ENCODE data around the gene GEMIN4. TPM values are rescaled to one million over a fixed set of nuclear protein-coding genes. Genes with fewer than 3 reads are reported as not detected.

GEMIN4 gene
- total and polyA plus RNA-seq, 2 of the 4 experiments (the other 2 are of a cell fraction) = 16.5 to 20.4 TPM

DNA sequence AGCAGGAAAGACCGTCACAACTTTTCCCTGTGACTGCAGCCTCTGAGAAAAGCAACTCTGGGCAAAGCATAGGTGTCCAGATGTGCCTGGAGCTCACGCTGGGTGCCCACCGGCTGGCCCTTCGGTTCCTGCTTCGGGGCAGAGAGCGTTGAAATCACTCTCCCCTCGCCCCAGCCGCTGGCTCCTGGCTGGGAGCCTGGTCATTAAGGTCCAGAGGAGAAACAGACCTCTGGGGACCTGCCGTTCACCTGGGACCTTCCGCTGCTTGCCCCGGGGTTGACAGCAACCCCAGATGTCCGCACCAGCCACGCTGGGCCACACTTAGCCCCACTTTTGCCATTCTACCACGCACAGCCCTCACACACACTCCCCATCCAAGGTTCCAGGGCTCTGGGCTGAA, 43.2 kb upstream of the GEMIN4 start (continued):
- TF ChIP-seq RAD21 (IDR thresholded peaks at IDR 0.05; ENCODE audit: low read length) = no peak

DNA sequence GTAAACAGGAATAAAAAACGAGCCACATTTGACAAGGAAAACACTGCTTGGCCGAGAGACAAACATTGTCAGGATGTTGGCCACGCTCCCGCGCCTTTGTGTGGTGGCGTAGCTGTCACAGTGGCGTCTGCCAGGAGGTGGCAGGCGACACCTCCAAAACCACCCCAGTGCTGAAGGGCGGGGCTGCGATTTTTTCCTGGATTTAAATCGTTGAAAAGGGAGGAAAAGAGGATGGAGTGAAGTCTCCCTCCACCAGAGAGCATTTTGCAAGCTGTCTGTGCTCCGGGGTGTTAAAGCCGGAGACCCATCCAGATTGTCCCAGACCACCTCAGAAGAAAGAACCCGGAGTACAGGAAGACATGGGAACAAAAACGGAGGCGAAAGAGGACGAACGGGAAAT, 42.8 kb upstream of the GEMIN4 start:
- POLR2A ChIA-PET (ENCODE audit: unreplicated experiment) = interaction anchor here (0.7 kb wide), 1 partner anchor 9 kb away, joined by 7 read pairs; no protein-coding TSS in a partner anchor
- TF ChIP-seq RCOR1 (IDR thresholded peaks at IDR 0.05; ENCODE audit: insufficient replicate concordance, low read length) = no peak
- no peak for TF ChIP-seq POLR2A (IDR thresholded peaks at IDR 0.05; ENCODE audit: low read depth, low read length)
- TF ChIP-seq NFE2L2 (IDR thresholded peaks at IDR 0.05; ENCODE audit: low read depth, low read length) = no peak
- TF ChIP-seq RAD21 (IDR thresholded peaks at IDR 0.05; ENCODE audit: low read length) = peak; percentile 77
- no peak for TF ChIP-seq CHD1 (IDR thresholded peaks at IDR 0.05; ENCODE audit: low read depth, low read length)
- TF ChIP-seq SMC3 (IDR thresholded peaks at IDR 0.05; ENCODE audit: low read depth, low read length) = peak; percentile 79
- no peak for TF ChIP-seq RFX5 (IDR thresholded peaks at IDR 0.05; ENCODE audit: low read depth, low read length)
- no peak for TF ChIP-seq BHLHE40 (IDR thresholded peaks at IDR 0.05; ENCODE audit: low read depth, low read length)
- TF ChIP-seq, protein P1, sequence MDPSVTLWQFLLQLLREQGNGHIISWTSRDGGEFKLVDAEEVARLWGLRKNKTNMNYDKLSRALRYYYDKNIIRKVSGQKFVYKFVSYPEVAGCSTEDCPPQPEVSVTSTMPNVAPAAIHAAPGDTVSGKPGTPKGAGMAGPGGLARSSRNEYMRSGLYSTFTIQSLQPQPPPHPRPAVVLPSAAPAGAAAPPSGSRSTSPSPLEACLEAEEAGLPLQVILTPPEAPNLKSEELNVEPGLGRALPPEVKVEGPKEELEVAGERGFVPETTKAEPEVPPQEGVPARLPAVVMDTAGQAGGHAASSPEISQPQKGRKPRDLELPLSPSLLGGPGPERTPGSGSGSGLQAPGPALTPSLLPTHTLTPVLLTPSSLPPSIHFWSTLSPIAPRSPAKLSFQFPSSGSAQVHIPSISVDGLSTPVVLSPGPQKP (IDR thresholded peaks at IDR 0.05; ENCODE audit: borderline replicate concordance, low read depth, low read length) = no peak
- TF ChIP-seq MAFK (IDR thresholded peaks at IDR 0.05; ENCODE audit: low read depth, low read length) = no peak
- TF ChIP-seq MAZ (IDR thresholded peaks at IDR 0.05; ENCODE audit: borderline replicate concordance, low read depth, low read length) = peak; percentile 47; the same call in 1 of the 2 replicates
- TF ChIP-seq, protein P2, sequence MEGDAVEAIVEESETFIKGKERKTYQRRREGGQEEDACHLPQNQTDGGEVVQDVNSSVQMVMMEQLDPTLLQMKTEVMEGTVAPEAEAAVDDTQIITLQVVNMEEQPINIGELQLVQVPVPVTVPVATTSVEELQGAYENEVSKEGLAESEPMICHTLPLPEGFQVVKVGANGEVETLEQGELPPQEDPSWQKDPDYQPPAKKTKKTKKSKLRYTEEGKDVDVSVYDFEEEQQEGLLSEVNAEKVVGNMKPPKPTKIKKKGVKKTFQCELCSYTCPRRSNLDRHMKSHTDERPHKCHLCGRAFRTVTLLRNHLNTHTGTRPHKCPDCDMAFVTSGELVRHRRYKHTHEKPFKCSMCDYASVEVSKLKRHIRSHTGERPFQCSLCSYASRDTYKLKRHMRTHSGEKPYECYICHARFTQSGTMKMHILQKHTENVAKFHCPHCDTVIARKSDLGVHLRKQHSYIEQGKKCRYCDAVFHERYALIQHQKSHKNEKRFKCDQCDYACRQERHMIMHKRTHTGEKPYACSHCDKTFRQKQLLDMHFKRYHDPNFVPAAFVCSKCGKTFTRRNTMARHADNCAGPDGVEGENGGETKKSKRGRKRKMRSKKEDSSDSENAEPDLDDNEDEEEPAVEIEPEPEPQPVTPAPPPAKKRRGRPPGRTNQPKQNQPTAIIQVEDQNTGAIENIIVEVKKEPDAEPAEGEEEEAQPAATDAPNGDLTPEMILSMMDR (conservative IDR thresholded peaks at IDR 0.05; ENCODE audit: low read depth, low read length) = peak; percentile 63
- H2AFZ ChIP-seq (replicated peaks; ENCODE audit: low read length, poor library complexity) = peak overlapping the region; percentile 27
- no peaks in the 10 kb centered on the region for H3K27me3 ChIP-seq (ENCODE audit: control insufficient read depth, insufficient read depth, low read length)
- peak overlapping the region; percentile 19 for H3K27ac ChIP-seq (ENCODE audit: insufficient read depth, low read length)
- H3K18ac ChIP-seq (ENCODE audit: low read depth, low read length) = no peak overlapping the region
- H4K8ac ChIP-seq (ENCODE audit: low read depth in 2 of 2, low read length in 2 of 2) = peak overlapping the region in 1 of 2 experiments; percentile 23; a peak in 1 of 4 replicates
- no peak overlapping the region for H3K9ac ChIP-seq (ENCODE audit: low read depth, low read length)
- no peak overlapping the region for H2AK5ac ChIP-seq (ENCODE audit: low read depth, low read length)
- H4K5ac ChIP-seq (ENCODE audit: low read depth, low read length) = 0 out of 2 replicates have a peak overlapping the region, but pooled peaks have one; percentile 2
- H2BK20ac ChIP-seq (ENCODE audit: low read depth, low read length) = 0 out of 2 replicates have a peak overlapping the region, but pooled peaks have one; percentile 30
- H3K36me3 ChIP-seq (ENCODE audit: control insufficient read depth, insufficient read depth, low read length) = peaks cover 46% of the 10 kb centered on the region
- ATAC-seq (ENCODE audit: low read depth) (peak; percentile 18), DNase-seq (peak; percentile 59)
- dilution Hi-C loops (cut with HindIII; ENCODE audit: low sequenced_read_pairs, unreplicated experiment) (loop anchor here (25.0 kb wide), 1 partner anchor 192 kb away; the partner anchor contains the start of genes NXN and TIMM22), intact Hi-C loops (cut with micrococcal nuclease) (loop anchor here (1.0 to 10.0 kb wide), 2 partner anchors 110 to 186 kb away; no protein-coding TSS in a partner anchor), in situ Hi-C loops (cut with MboI; ENCODE audit: low sequenced_read_pairs) (no loop called here)
- H3K56ac ChIP-seq (ENCODE audit: extremely low read depth, insufficient read depth, low read length) = no peak overlapping the region
- H3K9me1 ChIP-seq (ENCODE audit: insufficient read depth, low read length) = peaks cover 4% of the 10 kb centered on the region; the same call in 1 of the 2 replicates
- CTCF ChIA-PET = interaction anchor here (0.6 to 2.9 kb wide), 4 partner anchors 8 to 186 kb away, joined by 3 to 14 read pairs (median 4); no protein-coding TSS in a partner anchor
- BruUV-seq (replicated peaks) = no TSS peak
- no peak overlapping the region for H2BK15ac ChIP-seq (ENCODE audit: low read depth, low read length)
- H2BK5ac ChIP-seq (ENCODE audit: low read depth, low read length, poor library complexity, severe bottlenecking) = no peak overlapping the region
- H2AK9ac ChIP-seq (replicated peaks; ENCODE audit: low read depth, low read length, poor library complexity) = no peak overlapping the region
- H3K23ac ChIP-seq (ENCODE audit: low read depth, low read length) = peak overlapping the region; percentile 37; the same call in 1 of the 2 replicates
- H3K4me1 ChIP-seq (ENCODE audit: control insufficient read depth, insufficient read depth, low read length) = peaks cover 12% of the 10 kb centered on the region; the same call in 1 of the 2 replicates
- no peaks in the 10 kb centered on the region for H3K9me3 ChIP-seq (ENCODE audit: control insufficient read depth, insufficient read depth, low read length)
- H4K91ac ChIP-seq (ENCODE audit: insufficient read depth, low read depth, low read length) = 0 out of 2 replicates have a peak overlapping the region, but pooled peaks have one; percentile 26
- H3K79me1 ChIP-seq (ENCODE audit: low read depth in 1 of 2, low read length in 2 of 2) = peaks cover 4 to 21% of the 10 kb centered on the region in 2 experiments; a peak in 3 of 4 replicates
- H3K4me2 ChIP-seq (ENCODE audit: low read depth, low read length) = 0 out of 2 replicates have a peak overlapping the region, but pooled peaks have one; percentile 1
- no peak overlapping the region for H3K4me3 ChIP-seq (ENCODE audit: insufficient read depth, low read depth, low read length)
- WGBS, 2 experiments (ENCODE audit: extremely low coverage in 2 of 2, insufficient read length in 1 of 2) = 42% methylated on average over 6 of the region's 18 CpGs; no CpG with 5 or more reads in 1 of the 2 experiments
- peak overlapping the region; percentile 28; the same call in 1 of the 2 replicates for H2BK120ac ChIP-seq (ENCODE audit: low read depth, low read length)
- peaks cover 29% of the 10 kb centered on the region for H4K20me1 ChIP-seq (ENCODE audit: insufficient read depth, low read length)
- H3K14ac ChIP-seq (replicated peaks; ENCODE audit: low read depth, low read length) = 0 out of 2 replicates have a peak overlapping the region, but pooled peaks have one; percentile 10
- H3K4ac ChIP-seq (ENCODE audit: low read depth, low read length) = peak overlapping the region; percentile 6; the same call in 1 of the 2 replicates

All from IMR-90 (cell line).